ENCODE data around the gene KSR2. TPM values are rescaled to one million over a fixed set of nuclear protein-coding genes. Genes with fewer than 3 reads are reported as not detected.

KSR2 gene
- total RNA-seq, 1 experiment from 2014 or later = 1.3 TPM

DNA sequence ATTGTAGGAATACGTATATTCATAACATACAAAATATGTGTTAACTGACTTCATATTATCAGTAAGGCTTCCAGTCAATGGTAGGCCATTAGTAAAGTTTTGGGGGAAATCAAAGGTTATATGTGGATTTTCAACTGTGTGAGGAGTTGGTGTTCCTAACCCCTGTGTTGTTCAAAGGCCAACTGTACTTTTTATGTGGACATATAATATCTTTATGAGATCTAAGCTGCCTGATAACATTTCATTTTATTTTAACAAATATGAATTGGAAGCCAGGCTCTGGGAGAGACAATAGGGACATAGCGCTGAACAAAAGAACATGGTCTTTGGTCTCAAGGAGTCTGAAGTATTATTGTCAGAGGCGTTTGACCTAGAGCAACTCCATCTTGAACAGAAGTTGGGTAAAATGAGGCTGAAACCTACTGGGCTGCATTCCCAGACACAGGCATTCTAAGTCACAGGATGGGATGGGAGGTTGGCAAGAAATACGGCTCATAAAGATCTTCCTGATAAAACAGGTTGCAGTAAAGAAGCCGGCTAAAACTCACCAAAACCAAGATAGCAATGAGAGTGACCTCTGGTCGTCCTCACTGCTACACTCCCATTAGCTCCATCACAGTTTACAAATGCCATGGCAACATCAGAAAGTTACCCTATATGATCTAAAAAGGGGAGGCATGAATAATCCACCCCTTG is 147.2 kb downstream of the KSR2 start:
- Histone ChIP-seq H2AFZ (ENCODE audit: low read length) (no peak overlapping the region), H4K20me1 (ENCODE audit: control insufficient read depth, insufficient read depth, insufficient read length) (no peaks in the 10 kb centered on the region), H3K4me2 (ENCODE audit: insufficient read depth, insufficient read length, low read length) (no peak overlapping the region), H2BK120ac (ENCODE audit: low read depth, low read length, poor library complexity, severe bottlenecking) (no peak overlapping the region), H3K23ac (ENCODE audit: insufficient read length, low read depth, low read length) (no peak overlapping the region), H3K56ac (ENCODE audit: insufficient read length, low read depth, low read length) (no peak overlapping the region), H2AK5ac (ENCODE audit: insufficient read length, low read length) (no peak overlapping the region), H3K79me2 (ENCODE audit: insufficient read depth, low read length) (no peaks in the 10 kb centered on the region), H3K9ac (ENCODE audit: extremely low read depth, insufficient read length, low read length) (no peak overlapping the region), H3K27ac (ENCODE audit: insufficient read length, low read depth, low read length) (no peak overlapping the region), H3K14ac (ENCODE audit: insufficient read depth, low read length) (no peak overlapping the region), H3K23me2 (ENCODE audit: insufficient read length, low read depth, low read length, poor library complexity, severe bottlenecking) (no peaks in the 10 kb centered on the region), H3K4ac (ENCODE audit: low read depth, low read length) (no peak overlapping the region), H4K8ac (replicated peaks; ENCODE audit: insufficient read length, low read depth, low read length) (no peak overlapping the region), H2BK5ac (ENCODE audit: insufficient read length, low read length) (no peak overlapping the region), H2BK15ac (ENCODE audit: low read depth, low read length) (no peak overlapping the region), H4K5ac (ENCODE audit: insufficient read length, low read depth, low read length) (no peak overlapping the region), H3K9me3 (ENCODE audit: control insufficient read depth, low read depth, low read length) (no peaks in the 10 kb centered on the region), H3K27me3 (ENCODE audit: insufficient read depth, low read length) (no peaks in the 10 kb centered on the region), H3K79me1 (ENCODE audit: insufficient read depth, low read depth, low read length, poor library complexity, severe bottlenecking) (no peaks in the 10 kb centered on the region), H3T11ph (ENCODE audit: low read length) (no peak overlapping the region), H3K18ac (ENCODE audit: insufficient read length, low read depth, low read length) (no peak overlapping the region), H4K91ac (ENCODE audit: insufficient read length, low read depth, low read length) (no peak overlapping the region), H2BK20ac (ENCODE audit: low read depth, low read length, poor library complexity, severe bottlenecking) (no peak overlapping the region), H2BK12ac (ENCODE audit: insufficient read length, low read depth, low read length) (no peak overlapping the region), H3K4me1 (ENCODE audit: insufficient read depth, low read length) (no peaks in the 10 kb centered on the region)
- Mint-ChIP-seq H3K27me3 (ENCODE audit: low read depth) (no peaks in the 10 kb centered on the region), H3K4me1 (peaks cover 22 to 27% of the 10 kb centered on the region in 2 experiments), H3K36me3 (ENCODE audit: insufficient read depth in 1 of 3, low read depth in 3 of 3) (no peaks in the 10 kb centered on the region), H3K9me3 (no peaks in the 10 kb centered on the region), H3K4me3 (no peak overlapping the region), H3K27ac (no peak overlapping the region)
- no CpG with 5 or more reads among the region's 6 CpGs for WGBS (ENCODE audit: extremely low coverage, insufficient read length, low lambda C conversion rate)
- DNase-seq = no peak
- TF ChIP-seq, protein P1, sequence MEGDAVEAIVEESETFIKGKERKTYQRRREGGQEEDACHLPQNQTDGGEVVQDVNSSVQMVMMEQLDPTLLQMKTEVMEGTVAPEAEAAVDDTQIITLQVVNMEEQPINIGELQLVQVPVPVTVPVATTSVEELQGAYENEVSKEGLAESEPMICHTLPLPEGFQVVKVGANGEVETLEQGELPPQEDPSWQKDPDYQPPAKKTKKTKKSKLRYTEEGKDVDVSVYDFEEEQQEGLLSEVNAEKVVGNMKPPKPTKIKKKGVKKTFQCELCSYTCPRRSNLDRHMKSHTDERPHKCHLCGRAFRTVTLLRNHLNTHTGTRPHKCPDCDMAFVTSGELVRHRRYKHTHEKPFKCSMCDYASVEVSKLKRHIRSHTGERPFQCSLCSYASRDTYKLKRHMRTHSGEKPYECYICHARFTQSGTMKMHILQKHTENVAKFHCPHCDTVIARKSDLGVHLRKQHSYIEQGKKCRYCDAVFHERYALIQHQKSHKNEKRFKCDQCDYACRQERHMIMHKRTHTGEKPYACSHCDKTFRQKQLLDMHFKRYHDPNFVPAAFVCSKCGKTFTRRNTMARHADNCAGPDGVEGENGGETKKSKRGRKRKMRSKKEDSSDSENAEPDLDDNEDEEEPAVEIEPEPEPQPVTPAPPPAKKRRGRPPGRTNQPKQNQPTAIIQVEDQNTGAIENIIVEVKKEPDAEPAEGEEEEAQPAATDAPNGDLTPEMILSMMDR (conservative IDR thresholded peaks at IDR 0.05) = no peak

Measured in H9 (cell line).